Endothelial cell of umbilical vein (primary cell): Measurements from ENCODE around the gene CYBB. TPM values are rescaled to one million over a fixed set of nuclear protein-coding genes. Genes with fewer than 3 reads are reported as not detected.

ENCODE experiments used
- BruUV-seq: library from RNA; stranded (reverse); fragments of 400-500 nt; replicated peaks from 2 replicates; lab custom pipeline; 2021; lab: Mats Ljungman, UMichigan
- CTCF ChIA-PET: fragments of 300-600, 350-600 bp; sonication (Branson Sonifier 250); formaldehyde crosslinking; loops from one replicate; lab custom pipeline; 2021; ENCODE audit warnings: antibody characterized with exemption, inconsistent platforms; lab: Charles Lee
- POLR2A ChIA-PET: fragments of 300-600, 350-600 bp; sonication (Branson Sonifier 250); formaldehyde crosslinking; loops from one replicate; lab custom pipeline; 2021; ENCODE audit warnings: antibody characterized with exemption, inconsistent platforms; lab: Charles Lee
- DNase-seq: peaks from one replicate; pipeline ENCODE4 v3.0.0-alpha.2; 2011; ENCODE audit warnings: low read depth, low spot score
- FAIRE-seq: peaks from 2 replicates; lab custom pipeline; 2011; peaks lifted over from hg19 to GRCh38; lab: Jason Lieb, UNC
- H2AFZ ChIP-seq: 2 replicates; pipeline ENCODE4 v1.6.0; 2012; ENCODE audit warnings: low read depth, low read length, control low read depth, inconsistent platforms
- H3K27ac ChIP-seq: 2 replicates; pipeline ENCODE4 v1.5.1; 2011; ENCODE audit warnings: low read depth, mild to moderate bottlenecking, control low read depth, low read length, moderate library complexity; ENCODE audit not compliant: insufficient read depth
- H3K27me3 ChIP-seq, 2 experiments: 2 replicates each; pipeline versions ENCODE4 v1.6.0 to v1.6.1; 2011; ENCODE audit warnings: low read length in 2 of 2, mixed read lengths in 1 of 2; ENCODE audit not compliant: control insufficient read depth in 2 of 2, insufficient read depth in 2 of 2
- H3K36me3 ChIP-seq, 2 experiments: 2 replicates in 1 of 2; 3 replicates in 1 of 2; pipeline ENCODE4 v1.5.1; 2011; ENCODE audit warnings: low read length in 2 of 2, mild to moderate bottlenecking in 1 of 2, moderate library complexity in 1 of 2; ENCODE audit not compliant: control insufficient read depth in 2 of 2, insufficient read depth in 2 of 2; ENCODE audit errors: extremely low read depth in 1 of 2
- H3K4me1 ChIP-seq: 3 replicates; pipeline ENCODE4 v1.5.1; 2011; ENCODE audit warnings: mild to moderate bottlenecking, low read length; ENCODE audit not compliant: control insufficient read depth, insufficient read depth; ENCODE audit errors: extremely low read depth
- H3K4me2 ChIP-seq: 2 replicates; pipeline ENCODE4 v1.6.1; 2011; ENCODE audit warnings: low read length, control low read depth, mixed read lengths; ENCODE audit not compliant: insufficient read depth
- H3K4me3 ChIP-seq, 3 experiments: fragments of 200-600 bp in 1 of 3; sonication (generic), shearing (Covaris generic) in 1 of 3; replicated peaks in 1 of 3; 2 replicates each; pipeline ENCODE4 v1.5.1; 2011 to 2016; ENCODE audit warnings: control low read depth in 3 of 3, low read length in 3 of 3, mild to moderate bottlenecking in 2 of 3, inconsistent platforms in 1 of 3, low read depth in 1 of 3, moderate library complexity in 1 of 3; ENCODE audit not compliant: insufficient read depth in 1 of 3
- H3K79me2 ChIP-seq: 2 replicates; pipeline ENCODE4 v1.6.0; 2012; ENCODE audit warnings: low read length, inconsistent platforms; ENCODE audit not compliant: control insufficient read depth, insufficient read depth
- H3K9ac ChIP-seq: replicated peaks from 2 replicates; pipeline ENCODE3; 2011; ENCODE audit warnings: low read length, control low read depth; ENCODE audit not compliant: insufficient read depth; ENCODE audit errors: extremely low read depth
- H3K9me1 ChIP-seq: replicated peaks from 3 replicates; pipeline ENCODE4 v1.6.0; 2011; ENCODE audit warnings: mild to moderate bottlenecking, low read length; ENCODE audit not compliant: control insufficient read depth, insufficient read depth; ENCODE audit errors: extremely low read depth
- H3K9me3 ChIP-seq: replicated peaks from 2 replicates; pipeline ENCODE4 v1.5.1; 2012; ENCODE audit warnings: low read length, inconsistent platforms; ENCODE audit not compliant: control insufficient read depth, insufficient read depth
- H4K20me1 ChIP-seq: replicated peaks from 2 replicates; pipeline ENCODE3; 2011; ENCODE audit warnings: mild to moderate bottlenecking, low read length; ENCODE audit not compliant: control insufficient read depth, insufficient read depth; ENCODE audit errors: extremely low read depth
- CTCF ChIP-seq, 2 donors: IDR thresholded peaks; 1 replicate in 1 of 2; 2 replicates in 1 of 2; pipeline ENCODE4 v1.5.1; 2011; ENCODE audit warnings: low read length in 2 of 2, mild to moderate bottlenecking in 2 of 2, moderate library complexity in 2 of 2, control low read depth in 1 of 2, inconsistent platforms in 1 of 2, low read depth in 1 of 2; ENCODE audit not compliant: insufficient read depth in 1 of 2; ENCODE audit errors: extremely low read depth in 1 of 2
- EZH2 ChIP-seq: IDR thresholded peaks from 2 replicates; pipeline ENCODE4 v1.6.1; 2012; ENCODE audit warnings: borderline replicate concordance, low read depth, mild to moderate bottlenecking, moderate library complexity, low read length, inconsistent platforms; ENCODE audit not compliant: severe bottlenecking
- FOS ChIP-seq: IDR thresholded peaks from 2 replicates; pipeline ENCODE4 v1.6.1; 2011; ENCODE audit warnings: mild to moderate bottlenecking, low read length, moderate library complexity, borderline replicate concordance; ENCODE audit not compliant: insufficient read depth
- GATA2 ChIP-seq: IDR thresholded peaks from 2 replicates; pipeline ENCODE4 v1.7.0; 2011; ENCODE audit warnings: low read depth, mild to moderate bottlenecking, moderate library complexity, mixed read lengths, low read length; ENCODE audit not compliant: insufficient read length, insufficient read depth
- JUN ChIP-seq: IDR thresholded peaks from 2 replicates; pipeline ENCODE4 v1.6.1; 2011; ENCODE audit warnings: borderline replicate concordance, low read depth; ENCODE audit not compliant: insufficient read length, insufficient read depth
- MAX ChIP-seq: IDR thresholded peaks from 2 replicates; pipeline ENCODE4 v1.6.1; 2011; ENCODE audit not compliant: insufficient read depth, insufficient read length
- MYC ChIP-seq: IDR thresholded peaks from one replicate; pipeline ENCODE4 v1.6.1; 2011; ENCODE audit warnings: mild to moderate bottlenecking, low read depth, low read length
- POLR2A ChIP-seq: IDR thresholded peaks from 2 replicates; pipeline ENCODE4 v1.6.1; 2012; ENCODE audit warnings: low read depth, mild to moderate bottlenecking, control low read depth, low read length
- POLR2AphosphoS5 ChIP-seq: IDR thresholded peaks from 2 replicates; pipeline ENCODE4 v1.6.1; 2012; ENCODE audit warnings: low read depth, mild to moderate bottlenecking, control low read depth, low read length, moderate library complexity; ENCODE audit not compliant: insufficient read depth
- dilution Hi-C: fragments of 300-500 bp; cut with MboI; formaldehyde crosslinking; loops from one replicate; pipeline ENCODE4 v1.15.0; 2019; ENCODE audit warnings: low sequenced_read_pairs; ENCODE audit not compliant: extremely low pct_ligation_motif_present
- intact Hi-C: fragments of 100-400 bp; cut with micrococcal nuclease; formaldehyde crosslinking; loops from one replicate; pipeline ENCODE4 v1.10.0; 2022
- polyA plus RNA-seq, 4 experiments: library from polyadenylated mRNA; depleted of rRNA in 3 of 4; stranded (reverse) in 3 of 4; unstranded in 1 of 4; fragments of >200 nt; gene quantifications; 2 replicates each; pipeline versions ENCODE4 v1.2.1 to v1.2.3, GENCODE V29; 2011 to 2012; ENCODE audit warnings: missing spikeins in 1 of 4
- total RNA-seq: library from RNA; stranded (reverse); gene quantifications from 2 replicates; pipeline ENCODE4 v1.2.3, GENCODE V29; 2021

The CYBB gene
- total and polyA plus RNA-seq, 2 donors (not counting 3 experiments of a cell fraction or from before 2014, with no cell fraction given): not detected

- Histone ChIP-seq H3K36me3 (no peaks in the 10 kb centered on the region), H3K4me2 (no peak overlapping the region), H4K20me1 (no peaks in the 10 kb centered on the region), H3K27ac (no peak overlapping the region), H3K4me3 (no peak overlapping the region), H3K9me3 (no peaks in the 10 kb centered on the region), H3K9me1 (no peaks in the 10 kb centered on the region), H3K79me2 (no peaks in the 10 kb centered on the region), H2AFZ (no peak overlapping the region), H3K4me1 (no peaks in the 10 kb centered on the region), H3K27me3 (no peaks in the 10 kb centered on the region), H3K9ac (no peak overlapping the region)
- DNase-seq (no peak), FAIRE-seq (no peak)
- dilution Hi-C loops (no loop called here), intact Hi-C loops (no loop called here)
- POLR2A ChIA-PET: no interaction called here
- TF ChIP-seq MAX: no peak
- TF ChIP-seq EZH2: no peak
- CTCF ChIA-PET: interaction anchor here (1.1 kb wide), 1 partner anchor 18 kb away, joined by 4 read pairs; no protein-coding TSS in a partner anchor
- BruUV-seq: no TSS peak
Observed at GRCh38 chrX:37763400-37763799, 16.5 kb upstream of the CYBB start.

- POLR2A ChIA-PET: no interaction called here
- no TSS peak for BruUV-seq
- no peak overlapping the region for H3K4me3 ChIP-seq
- no peaks in the 10 kb centered on the region for H3K9me1 ChIP-seq
- no peaks in the 10 kb centered on the region for H3K79me2 ChIP-seq
- CTCF ChIA-PET: no interaction called here
- TF ChIP-seq MAX (no peak), POLR2A (no peak), MYC (no peak), EZH2 (no peak), FOS (no peak), JUN (no peak), POLR2AphosphoS5 (no peak), CTCF (IDR thresholded peaks at IDR 0.05; ENCODE audit: extremely low read depth in 1 of 2, insufficient read depth in 1 of 2, low read depth in 1 of 2, low read length in 2 of 2) (no peak), GATA2 (no peak)
- intact Hi-C loops (no loop called here), dilution Hi-C loops (no loop called here)
- no peaks in the 10 kb centered on the region for H3K4me1 ChIP-seq
- H4K20me1 ChIP-seq: no peaks in the 10 kb centered on the region
- H3K36me3 ChIP-seq: no peaks in the 10 kb centered on the region
- no peaks in the 10 kb centered on the region for H3K9me3 ChIP-seq
- H3K4me2 ChIP-seq: no peak overlapping the region
- FAIRE-seq (no peak), DNase-seq (no peak)
- H3K27me3 ChIP-seq: no peaks in the 10 kb centered on the region
- H3K27ac ChIP-seq: no peak overlapping the region
- H2AFZ ChIP-seq: no peak overlapping the region
- H3K9ac ChIP-seq: no peak overlapping the region
Observed at GRCh38 chrX:37765507-37765906, 14.4 kb upstream of the CYBB start.
